Stimulated activated CD8-positive, alpha-beta memory T cell treated with anti-CD3 and anti-CD28 coated beads, Interleukin-2, amount 100 ng/mL, for 1 hour (primary cell): ENCODE data around the gene XCL1.
"Not testable (repeated sequence)": the region's sequence is repeated elsewhere in the genome, so short reads cannot be mapped to it uniquely, and the experiment has no call there.

Experiments used
- DNase-seq, 2 donors: peaks; one replicate each; pipeline ENCODE4 v3.0.0-alpha.2; 2020; ENCODE audit warnings: low read depth in 2 of 2

Gene XCL1

GRCh38 chr1:168576245-168576688, at the start of gene XCL1:
TSS of gene XCL1 (plus strand) at chr1:168576605. CDS start at chr1:168576638, 33 bp downstream.
- DNase-seq = not testable (repeated sequence)

GRCh38 chr1:168529518-168529917, 46.9 kb upstream of the XCL1 start:
- DNase-seq = no peak

GRCh38 chr1:168531615-168532345, 44.6 kb upstream of the XCL1 start:
- DNase-seq = no peak

- no peak for DNase-seq
Measured at GRCh38 chr1:168535536-168535935, 40.9 kb upstream of the XCL1 start.

- DNase-seq = not testable (repeated sequence)
Measured at GRCh38 chr1:168540798-168541197, 35.6 kb upstream of the XCL1 start.

GRCh38 chr1:168542978-168543377, 33.4 kb upstream of the XCL1 start:
- not testable (repeated sequence) for DNase-seq

- DNase-seq = not testable (repeated sequence)
Measured at GRCh38 chr1:168543840-168544498, 32.4 kb upstream of the XCL1 start, which contains the start of gene XCL2. TSS of gene XCL2 (minus strand) at chr1:168543997. CDS start at chr1:168543964, 33 bp downstream.

GRCh38 chr1:168545678-168546552, 30.5 kb upstream of the XCL1 start:
- DNase-seq = not testable (repeated sequence)

- not testable (repeated sequence) for DNase-seq
Measured at GRCh38 chr1:168546553-168546895, 29.9 kb upstream of the XCL1 start.

GRCh38 chr1:168550971-168551370, 25.4 kb upstream of the XCL1 start:
- DNase-seq = no peak

GRCh38 chr1:168551688-168552087, 24.7 kb upstream of the XCL1 start:
- DNase-seq = no peak

GRCh38 chr1:168552961-168553360, 23.4 kb upstream of the XCL1 start:
- DNase-seq = no peak

GRCh38 chr1:168553680-168554553, 22.5 kb upstream of the XCL1 start:
- DNase-seq = no peak

- DNase-seq = no peak
Measured at GRCh38 chr1:168554603-168555483, 21.6 kb upstream of the XCL1 start.

- no peak for DNase-seq
Measured at GRCh38 chr1:168555508-168556046, 20.8 kb upstream of the XCL1 start.

GRCh38 chr1:168556647-168557046, 19.8 kb upstream of the XCL1 start:
- no peak for DNase-seq

GRCh38 chr1:168560370-168560769, 16.0 kb upstream of the XCL1 start:
- DNase-seq = no peak

GRCh38 chr1:168561989-168562388, 14.4 kb upstream of the XCL1 start:
- no peak for DNase-seq

- DNase-seq = no peak
Measured at GRCh38 chr1:168565825-168566224, 10.6 kb upstream of the XCL1 start.

GRCh38 chr1:168567007-168567406, 9.4 kb upstream of the XCL1 start:
- no peak for DNase-seq
